Cardiac muscle cell (in vitro differentiated cells and primary cell): ENCODE results near the gene KRTAP2-1. TPM values are rescaled to one million over a fixed set of nuclear protein-coding genes. Genes with fewer than 3 reads are reported as not detected.

Source experiments
- DNase-seq, 2 donors: peaks; one replicate each; pipeline versions ENCODE4 v3.0.0 to v3.0.0-alpha.2; 2010 to 2017; ENCODE audit warnings: low read depth in 1 of 2, low spot score in 1 of 2
- H3K27ac ChIP-seq: fragments of 200-600 bp; sonication (generic); 2 replicates; pipeline ENCODE4 v1.5.1; 2016
- H3K27me3 ChIP-seq: fragments of 200-600 bp; sonication (generic); 2 replicates; pipeline ENCODE4 v1.6.0; 2016; ENCODE audit warnings: control low read depth
- H3K36me3 ChIP-seq: fragments of 200-600 bp; sonication (generic); 2 replicates; pipeline ENCODE4 v1.5.1; 2016; ENCODE audit warnings: control low read depth
- H3K4me1 ChIP-seq: fragments of 200-600 bp; sonication (generic); 2 replicates; pipeline ENCODE4 v1.8.1; 2017; ENCODE audit warnings: low read depth, mild to moderate bottlenecking, mixed run types
- H3K4me3 ChIP-seq: fragments of 200-600 bp; sonication (generic); 2 replicates; pipeline ENCODE4 v1.5.1; 2016; ENCODE audit warnings: mild to moderate bottlenecking
- H3K9me3 ChIP-seq: fragments of 200-600 bp; sonication (generic); 2 replicates; pipeline ENCODE4 v1.5.1; 2017; ENCODE audit warnings: low read depth, mild to moderate bottlenecking, control low read depth
- polyA plus RNA-seq: library from polyadenylated mRNA; unstranded; fragments of >200 nt; fragmentation: Nextera tagmentation; extraction: Ambion mirVana; gene quantifications from 2 replicates; pipeline ENCODE4 v1.2.1, GENCODE V29; 2016
- total RNA-seq: library from RNA; depleted of rRNA; stranded (reverse); fragments of >200 nt; gene quantifications from 2 replicates; pipeline ENCODE4 v1.2.3, GENCODE V29; 2016
- TF ChIP-seq, protein P1 (sequence below): IDR thresholded peaks from 2 replicates; pipeline ENCODE4 v1.5.1; 2012; ENCODE audit warnings: low read depth, mild to moderate bottlenecking, low read length

Gene KRTAP2-1
- total and polyA plus RNA-seq, 2 experiments from 2014 or later: not detected

DNA sequence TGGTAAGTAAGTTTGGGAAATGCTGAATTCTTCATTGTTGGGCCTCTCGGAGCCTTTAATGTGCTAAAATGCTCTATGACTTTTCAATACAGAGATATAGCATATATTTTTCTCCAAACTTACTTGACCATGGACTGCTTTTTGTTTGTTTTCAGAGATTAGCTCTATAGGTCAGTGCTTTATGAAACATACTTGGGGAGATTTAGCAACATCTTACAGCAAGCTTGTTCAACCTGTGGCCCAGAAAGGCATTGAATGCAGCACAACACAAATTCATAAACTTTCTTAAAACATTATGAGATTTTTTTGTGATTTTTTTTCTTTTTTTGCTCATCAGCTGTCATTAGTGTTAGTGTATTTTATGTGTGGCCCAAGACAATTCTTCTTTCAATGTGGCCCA lies 37.2 kb downstream of the KRTAP2-1 start:
- Histone ChIP-seq H3K4me3 (no peak overlapping the region), H3K4me1 (no peaks in the 10 kb centered on the region), H3K27ac (no peak overlapping the region), H3K9me3 (no peaks in the 10 kb centered on the region), H3K36me3 (no peaks in the 10 kb centered on the region), H3K27me3 (no peaks in the 10 kb centered on the region)
- TF ChIP-seq, protein P1, sequence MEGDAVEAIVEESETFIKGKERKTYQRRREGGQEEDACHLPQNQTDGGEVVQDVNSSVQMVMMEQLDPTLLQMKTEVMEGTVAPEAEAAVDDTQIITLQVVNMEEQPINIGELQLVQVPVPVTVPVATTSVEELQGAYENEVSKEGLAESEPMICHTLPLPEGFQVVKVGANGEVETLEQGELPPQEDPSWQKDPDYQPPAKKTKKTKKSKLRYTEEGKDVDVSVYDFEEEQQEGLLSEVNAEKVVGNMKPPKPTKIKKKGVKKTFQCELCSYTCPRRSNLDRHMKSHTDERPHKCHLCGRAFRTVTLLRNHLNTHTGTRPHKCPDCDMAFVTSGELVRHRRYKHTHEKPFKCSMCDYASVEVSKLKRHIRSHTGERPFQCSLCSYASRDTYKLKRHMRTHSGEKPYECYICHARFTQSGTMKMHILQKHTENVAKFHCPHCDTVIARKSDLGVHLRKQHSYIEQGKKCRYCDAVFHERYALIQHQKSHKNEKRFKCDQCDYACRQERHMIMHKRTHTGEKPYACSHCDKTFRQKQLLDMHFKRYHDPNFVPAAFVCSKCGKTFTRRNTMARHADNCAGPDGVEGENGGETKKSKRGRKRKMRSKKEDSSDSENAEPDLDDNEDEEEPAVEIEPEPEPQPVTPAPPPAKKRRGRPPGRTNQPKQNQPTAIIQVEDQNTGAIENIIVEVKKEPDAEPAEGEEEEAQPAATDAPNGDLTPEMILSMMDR: no peak
- DNase-seq: no peak

DNA sequence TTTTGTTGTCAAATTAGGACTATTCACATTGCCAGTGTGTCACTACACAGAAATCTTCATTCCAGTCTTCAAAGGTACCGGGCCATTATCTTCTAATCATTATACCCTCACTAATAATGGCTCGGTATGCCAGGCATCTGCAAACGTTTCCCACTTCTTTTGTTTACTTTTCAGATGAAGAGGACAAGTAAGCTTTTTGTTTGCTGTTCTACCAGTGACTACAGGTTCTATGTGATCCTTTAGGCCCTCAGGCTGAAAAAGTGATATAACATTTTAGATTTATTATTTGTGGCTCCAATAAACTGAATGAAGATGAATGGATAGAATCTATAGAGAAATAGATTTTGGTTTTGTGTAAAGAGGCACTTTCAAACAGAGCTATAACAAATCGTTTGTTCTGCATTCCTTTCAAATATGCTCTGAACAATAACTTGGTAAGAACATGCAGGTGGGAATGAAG lies 37.8 kb downstream of the KRTAP2-1 start:
- no peak for DNase-seq

DNA sequence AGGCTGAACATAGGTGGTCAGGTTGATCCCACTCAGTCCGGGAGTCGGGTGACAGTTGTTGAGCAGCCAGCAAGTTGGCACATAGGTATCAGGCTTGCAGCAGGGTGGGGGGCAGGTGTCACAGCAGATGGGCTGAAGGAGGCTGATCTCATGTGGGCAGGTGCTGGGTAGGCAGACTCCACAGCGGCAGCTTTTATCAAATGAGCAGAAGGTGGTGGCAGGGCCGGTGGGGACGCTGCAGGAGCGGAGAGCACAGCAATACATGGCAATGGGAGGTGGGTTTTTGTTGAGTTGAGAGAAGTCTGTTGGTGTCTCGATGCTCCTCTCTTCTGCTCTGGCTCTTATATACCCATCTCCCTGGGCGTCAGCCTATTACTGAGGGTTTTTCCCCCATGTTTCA lies 38.3 kb downstream of the KRTAP2-1 start, which contains the start of gene KRTAP3-1:
KRTAP3-1 (minus strand) TSS at position 318 of the 400 bp plus-strand sequence; CDS start at position 264, 54 bp downstream.
- Histone ChIP-seq H3K4me1 (no peaks in the 10 kb centered on the region), H3K9me3 (no peaks in the 10 kb centered on the region), H3K27ac (no peak within 1 kb of the TSS), H3K4me3 (no peak within 1 kb of the TSS), H3K36me3 (no peaks in the 10 kb centered on the region), H3K27me3 (no peaks in the 10 kb centered on the region)
- TF ChIP-seq, protein P1: no peak
- no peak for DNase-seq

More for the DNA sequence above, 37.8 kb downstream of the KRTAP2-1 start:
- no peaks in the 10 kb centered on the region for H3K36me3 ChIP-seq
- TF ChIP-seq, protein P1: no peak
- no peak overlapping the region for H3K4me3 ChIP-seq
- no peaks in the 10 kb centered on the region for H3K4me1 ChIP-seq
- no peaks in the 10 kb centered on the region for H3K9me3 ChIP-seq
- H3K27me3 ChIP-seq: no peaks in the 10 kb centered on the region
- no peak overlapping the region for H3K27ac ChIP-seq

DNA sequence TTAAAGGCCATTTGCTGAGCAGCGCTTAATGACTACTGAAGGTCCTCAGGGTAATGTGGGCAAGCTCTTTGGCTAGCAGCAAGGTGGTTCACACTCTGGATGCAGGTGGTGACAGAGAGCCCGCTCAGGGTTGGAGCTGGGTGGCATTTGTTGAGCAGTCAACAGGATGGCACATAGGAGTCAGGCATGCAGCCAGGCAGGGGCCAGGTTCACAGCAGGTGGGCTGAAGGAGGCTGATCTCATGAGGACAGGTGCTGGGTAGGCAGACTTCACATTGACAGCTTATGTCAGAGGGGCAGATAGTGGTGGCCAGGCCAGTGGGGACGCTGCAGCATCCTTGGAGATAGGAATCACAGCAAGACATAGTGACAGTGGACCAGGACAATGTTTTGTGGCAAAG lies 42.7 kb downstream of the KRTAP2-1 start:
- no peaks in the 10 kb centered on the region for H3K9me3 ChIP-seq
- no peak overlapping the region for H3K4me3 ChIP-seq
- H3K27ac ChIP-seq: no peak overlapping the region
- H3K27me3 ChIP-seq: no peaks in the 10 kb centered on the region
- H3K36me3 ChIP-seq: no peaks in the 10 kb centered on the region
- no peaks in the 10 kb centered on the region for H3K4me1 ChIP-seq
- TF ChIP-seq, protein P1: no peak
- DNase-seq: no peak

- no peaks in the 10 kb centered on the region for H3K27me3 ChIP-seq
- H3K36me3 ChIP-seq: no peaks in the 10 kb centered on the region
- DNase-seq: no peak
- no peaks in the 10 kb centered on the region for H3K4me1 ChIP-seq
- H3K4me3 ChIP-seq: no peak overlapping the region
- no peaks in the 10 kb centered on the region for H3K9me3 ChIP-seq
- TF ChIP-seq, protein P1: no peak
- no peak overlapping the region for H3K27ac ChIP-seq
These were observed 43.2 kb downstream of the KRTAP2-1 start for GRCh38 chr17:41003926-41004325.
